Adrenal gland (tissue), 5 donors: ENCODE measurements around the gene TTC21B.

Source experiments
- POLR2A ChIP-seq, 2 donors: fragments of 450-650 bp; IDR thresholded peaks; one replicate each; pipeline ENCODE4 v1.6.1; 2017; ENCODE audit warnings: antibody characterized with exemption in 2 of 2, mild to moderate bottlenecking in 2 of 2, moderate library complexity in 1 of 2
- TF ChIP-seq, protein P1 (sequence below), 6 experiments: fragments of 450-650 bp in 4 of 6; fragments of 200-600 bp in 2 of 6; sonication (generic) in 1 of 6; IDR thresholded peaks; 1 replicate in 5 of 6; 2 replicates in 1 of 6; pipeline versions ENCODE4 v1.5.1 to v1.8.0; 2016 to 2021; ENCODE audit warnings: antibody characterized with exemption in 6 of 6, mild to moderate bottlenecking in 2 of 6, moderate library complexity in 1 of 6
- donor health status: DM: no; HTN: no; CAD: no.

GRCh38 chr2:165905854-165906253, 47.7 kb downstream of the TTC21B start:
- TF ChIP-seq, protein P1, sequence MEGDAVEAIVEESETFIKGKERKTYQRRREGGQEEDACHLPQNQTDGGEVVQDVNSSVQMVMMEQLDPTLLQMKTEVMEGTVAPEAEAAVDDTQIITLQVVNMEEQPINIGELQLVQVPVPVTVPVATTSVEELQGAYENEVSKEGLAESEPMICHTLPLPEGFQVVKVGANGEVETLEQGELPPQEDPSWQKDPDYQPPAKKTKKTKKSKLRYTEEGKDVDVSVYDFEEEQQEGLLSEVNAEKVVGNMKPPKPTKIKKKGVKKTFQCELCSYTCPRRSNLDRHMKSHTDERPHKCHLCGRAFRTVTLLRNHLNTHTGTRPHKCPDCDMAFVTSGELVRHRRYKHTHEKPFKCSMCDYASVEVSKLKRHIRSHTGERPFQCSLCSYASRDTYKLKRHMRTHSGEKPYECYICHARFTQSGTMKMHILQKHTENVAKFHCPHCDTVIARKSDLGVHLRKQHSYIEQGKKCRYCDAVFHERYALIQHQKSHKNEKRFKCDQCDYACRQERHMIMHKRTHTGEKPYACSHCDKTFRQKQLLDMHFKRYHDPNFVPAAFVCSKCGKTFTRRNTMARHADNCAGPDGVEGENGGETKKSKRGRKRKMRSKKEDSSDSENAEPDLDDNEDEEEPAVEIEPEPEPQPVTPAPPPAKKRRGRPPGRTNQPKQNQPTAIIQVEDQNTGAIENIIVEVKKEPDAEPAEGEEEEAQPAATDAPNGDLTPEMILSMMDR (IDR thresholded peaks at IDR 0.05): no peak
- no peak for TF ChIP-seq POLR2A (IDR thresholded peaks at IDR 0.05)
